Neural cell (in vitro differentiated cells): ENCODE data around the gene C4B.

Experiments used
- CTCF ChIP-seq: fragments of 450-650 bp; IDR thresholded peaks from 2 replicates; pipeline ENCODE4 v1.5.1; 2014; ENCODE audit warnings: antibody characterized with exemption, mild to moderate bottlenecking, moderate library complexity; ENCODE audit not compliant: poor library complexity, severe bottlenecking
- EP300 ChIP-seq: fragments of 450-650 bp; conservative IDR thresholded peaks from 2 replicates; pipeline ENCODE4 v1.6.1; 2014; ENCODE audit warnings: antibody characterized with exemption, mild to moderate bottlenecking, moderate library complexity; ENCODE audit not compliant: poor library complexity, severe bottlenecking
- EZH2 ChIP-seq: fragments of 200-600, 300-800 bp; shearing (Covaris generic), sonication (generic); IDR thresholded peaks from 2 replicates; pipeline ENCODE4 v1.6.1; 2014; ENCODE audit warnings: antibody characterized with exemption, low read length, borderline replicate concordance, mild to moderate bottlenecking; ENCODE audit not compliant: insufficient read depth, poor library complexity, severe bottlenecking
- MXI1 ChIP-seq: fragments of 450-650 bp; conservative IDR thresholded peaks from 2 replicates; pipeline ENCODE4 v1.6.1; 2014; ENCODE audit warnings: antibody characterized with exemption, mild to moderate bottlenecking; ENCODE audit not compliant: poor library complexity, severe bottlenecking
- POLR2AphosphoS5 ChIP-seq: IDR thresholded peaks from 2 replicates; pipeline ENCODE4 v1.6.1; 2012
- RAD21 ChIP-seq: fragments of 450-650 bp; conservative IDR thresholded peaks from 2 replicates; pipeline ENCODE4 v1.6.1; 2014; ENCODE audit warnings: antibody characterized with exemption, mild to moderate bottlenecking, moderate library complexity
- SMC3 ChIP-seq: fragments of 450-650 bp; conservative IDR thresholded peaks from 2 replicates; pipeline ENCODE4 v1.6.1; 2014; ENCODE audit warnings: antibody characterized with exemption, mild to moderate bottlenecking, moderate library complexity; ENCODE audit not compliant: poor library complexity
- TAF1 ChIP-seq: IDR thresholded peaks from 2 replicates; pipeline ENCODE4 v1.6.1; 2012; ENCODE audit warnings: low read depth
- TF ChIP-seq, protein P1 (sequence below): IDR thresholded peaks from 2 replicates; pipeline ENCODE4 v1.6.1; 2012; ENCODE audit warnings: borderline replicate concordance

DNA sequence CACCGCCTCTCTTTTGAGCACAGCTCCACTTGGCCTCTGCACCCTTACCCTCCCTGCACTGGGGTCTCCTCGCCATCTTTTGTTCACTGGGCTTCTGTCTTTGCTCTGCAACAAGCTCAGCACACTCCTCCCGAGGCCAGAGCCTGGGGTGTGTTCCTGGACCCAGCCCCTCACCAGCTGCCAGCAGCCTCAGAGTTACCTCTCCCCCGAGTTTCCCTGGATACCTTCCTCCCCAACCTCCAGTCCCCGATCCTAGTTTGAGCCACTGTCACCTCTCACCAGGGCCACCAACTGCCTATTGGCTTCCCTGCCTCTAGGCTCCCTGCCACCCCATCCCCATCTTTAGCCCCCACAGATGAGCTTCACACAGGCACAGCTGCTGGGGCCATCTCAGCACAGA lies 36.0 kb downstream of the C4B start:
- TF ChIP-seq EZH2 (no peak), CTCF (no peak), POLR2AphosphoS5 (no peak), SMC3 (no peak), RAD21 (no peak), MXI1 (no peak), EP300 (no peak), TAF1 (no peak)
- TF ChIP-seq, protein P1, sequence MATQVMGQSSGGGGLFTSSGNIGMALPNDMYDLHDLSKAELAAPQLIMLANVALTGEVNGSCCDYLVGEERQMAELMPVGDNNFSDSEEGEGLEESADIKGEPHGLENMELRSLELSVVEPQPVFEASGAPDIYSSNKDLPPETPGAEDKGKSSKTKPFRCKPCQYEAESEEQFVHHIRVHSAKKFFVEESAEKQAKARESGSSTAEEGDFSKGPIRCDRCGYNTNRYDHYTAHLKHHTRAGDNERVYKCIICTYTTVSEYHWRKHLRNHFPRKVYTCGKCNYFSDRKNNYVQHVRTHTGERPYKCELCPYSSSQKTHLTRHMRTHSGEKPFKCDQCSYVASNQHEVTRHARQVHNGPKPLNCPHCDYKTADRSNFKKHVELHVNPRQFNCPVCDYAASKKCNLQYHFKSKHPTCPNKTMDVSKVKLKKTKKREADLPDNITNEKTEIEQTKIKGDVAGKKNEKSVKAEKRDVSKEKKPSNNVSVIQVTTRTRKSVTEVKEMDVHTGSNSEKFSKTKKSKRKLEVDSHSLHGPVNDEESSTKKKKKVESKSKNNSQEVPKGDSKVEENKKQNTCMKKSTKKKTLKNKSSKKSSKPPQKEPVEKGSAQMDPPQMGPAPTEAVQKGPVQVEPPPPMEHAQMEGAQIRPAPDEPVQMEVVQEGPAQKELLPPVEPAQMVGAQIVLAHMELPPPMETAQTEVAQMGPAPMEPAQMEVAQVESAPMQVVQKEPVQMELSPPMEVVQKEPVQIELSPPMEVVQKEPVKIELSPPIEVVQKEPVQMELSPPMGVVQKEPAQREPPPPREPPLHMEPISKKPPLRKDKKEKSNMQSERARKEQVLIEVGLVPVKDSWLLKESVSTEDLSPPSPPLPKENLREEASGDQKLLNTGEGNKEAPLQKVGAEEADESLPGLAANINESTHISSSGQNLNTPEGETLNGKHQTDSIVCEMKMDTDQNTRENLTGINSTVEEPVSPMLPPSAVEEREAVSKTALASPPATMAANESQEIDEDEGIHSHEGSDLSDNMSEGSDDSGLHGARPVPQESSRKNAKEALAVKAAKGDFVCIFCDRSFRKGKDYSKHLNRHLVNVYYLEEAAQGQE, result no peak
